HT1080 (cell line): ENCODE data around the gene LDHD. TPM values are rescaled to one million over a fixed set of nuclear protein-coding genes. Genes with fewer than 3 reads are reported as not detected.
"Not testable (repeated sequence)": the region's sequence is repeated elsewhere in the genome, so short reads cannot be mapped to it uniquely, and the experiment has no call there.

Experiments
- DNase-seq: peaks from one replicate; pipeline ENCODE4 v3.0.0-alpha.2; 2015; ENCODE audit warnings: low read depth
- total RNA-seq: library from RNA; depleted of rRNA; stranded (reverse); fragments of >200 nt; shearing (Covaris generic); gene quantifications from 2 replicates; pipeline ENCODE4 v1.2.3, GENCODE V29; 2014

Gene LDHD
- total RNA-seq, 1 experiment from 2014 or later, result not detected

DNA sequence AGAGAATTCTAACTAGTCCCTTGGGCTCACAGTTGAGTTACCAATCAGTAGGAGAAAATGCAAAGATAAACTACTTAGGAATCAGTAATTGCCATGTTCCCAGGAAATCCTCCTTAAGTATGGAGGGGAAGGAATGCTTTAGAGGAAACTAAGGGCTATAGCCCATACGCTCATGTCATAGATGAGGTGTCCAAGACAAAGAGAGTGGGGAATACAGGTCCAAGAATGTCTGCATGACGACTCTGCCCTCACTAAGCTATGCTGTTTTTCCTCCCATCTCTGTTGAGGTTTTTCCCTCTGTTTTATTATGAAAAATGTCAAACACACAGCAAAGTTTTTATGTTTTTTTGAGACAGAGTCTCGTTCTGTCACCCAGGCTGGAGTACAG, 16.0 kb downstream of the LDHD start:
- no peak for DNase-seq

GRCh38 chr16:75099738-75100602, 16.6 kb downstream of the LDHD start:
- DNase-seq, result peak; percentile 71

DNA sequence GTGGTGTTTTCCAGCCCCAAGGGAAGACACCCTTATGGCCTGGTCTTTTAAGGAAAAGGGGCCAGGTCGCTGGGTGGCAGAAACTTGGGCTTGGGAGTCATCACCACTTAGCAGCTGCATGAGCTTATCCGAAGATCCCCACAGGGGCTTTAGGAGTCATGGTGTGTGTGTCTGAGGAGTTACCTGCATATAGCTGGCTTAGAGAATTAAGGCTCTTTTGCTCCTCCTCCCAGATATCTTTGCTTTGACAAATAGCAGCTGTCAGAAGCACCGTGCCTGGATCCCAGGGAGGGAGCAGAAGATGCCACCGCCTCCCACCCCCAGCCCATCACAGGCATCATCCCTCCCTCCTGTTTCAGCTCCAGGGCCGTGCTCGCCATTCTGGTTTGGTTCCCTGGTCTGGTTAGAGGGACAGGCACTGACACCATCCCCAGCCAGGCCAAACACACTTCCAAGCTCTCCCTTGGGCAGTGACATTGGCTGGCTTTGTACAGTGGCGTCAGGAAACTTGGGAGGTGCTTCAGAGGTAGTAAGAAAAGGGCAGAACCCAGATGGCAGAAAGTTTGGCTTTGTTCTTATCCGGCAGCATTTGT, 17.4 kb downstream of the LDHD start:
- no peak for DNase-seq

DNA sequence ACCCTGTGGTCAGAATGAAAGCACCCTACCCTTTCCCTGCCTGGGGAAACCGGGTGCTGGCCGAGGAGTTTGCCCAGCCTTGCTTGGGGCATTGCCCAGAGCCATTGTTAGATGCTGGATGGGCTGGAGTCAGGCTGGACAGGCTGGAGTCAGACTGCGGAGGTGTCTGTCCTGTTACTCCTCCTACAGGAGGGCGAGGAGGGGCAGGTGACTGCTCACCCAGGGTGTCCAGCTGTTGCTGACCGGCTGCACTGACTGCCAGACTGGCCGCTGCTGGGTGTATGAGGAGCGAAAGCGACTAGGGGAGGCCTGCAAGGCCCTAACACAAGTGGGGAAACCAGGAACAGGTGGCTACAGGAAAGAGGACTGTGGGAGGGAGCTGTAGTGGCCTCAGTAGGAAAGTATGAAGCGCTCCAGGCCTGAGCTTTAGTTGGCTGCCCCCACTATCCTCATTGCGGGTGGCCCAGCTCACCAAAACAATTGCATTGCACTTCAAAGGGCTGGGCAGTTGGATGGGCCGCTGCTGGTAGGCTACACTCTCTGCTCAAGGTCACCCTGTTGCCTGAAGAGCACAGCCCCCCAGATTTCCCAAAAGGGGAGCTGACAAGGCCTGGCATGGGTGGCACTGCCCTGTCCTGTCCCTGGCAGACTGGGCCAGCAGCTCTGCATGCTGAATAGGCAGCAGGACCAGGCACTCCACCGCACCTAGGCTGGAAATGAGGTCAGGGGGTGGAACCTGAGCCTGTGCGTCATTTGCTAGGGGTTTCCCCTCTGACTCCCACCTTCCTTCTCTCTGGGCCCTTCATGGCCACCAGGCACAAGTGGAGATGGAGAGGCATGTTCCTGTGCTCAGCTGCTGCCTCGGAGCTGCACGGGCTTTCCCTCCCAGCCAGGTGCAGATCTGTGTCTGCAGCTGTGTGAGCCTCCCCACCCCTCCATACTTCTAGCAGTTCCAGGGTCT, 18.4 kb downstream of the LDHD start:
- DNase-seq, result no peak

GRCh38 chr16:75097191-75097761, 19.3 kb downstream of the LDHD start:
- no peak for DNase-seq

DNA sequence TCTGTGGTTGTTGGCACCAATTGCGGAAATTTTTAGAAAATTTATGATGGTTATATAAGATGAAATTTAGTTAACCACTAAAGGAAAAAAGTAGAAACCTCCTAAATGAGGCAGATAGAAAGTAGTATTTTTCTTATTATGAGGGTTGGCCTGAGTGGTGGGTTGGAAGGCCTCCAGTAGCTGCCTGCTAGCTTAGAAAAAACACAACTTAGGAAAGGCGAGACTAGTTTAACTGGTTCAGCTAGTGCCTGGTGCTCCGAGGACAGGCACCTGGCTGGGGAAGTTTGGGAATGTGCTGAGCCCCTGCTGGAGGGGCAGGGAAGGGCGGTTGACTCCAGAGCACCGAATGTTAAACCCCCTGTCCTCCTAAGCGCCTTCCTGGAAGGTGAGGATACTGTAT, 19.9 kb downstream of the LDHD start:
- no peak for DNase-seq

DNA sequence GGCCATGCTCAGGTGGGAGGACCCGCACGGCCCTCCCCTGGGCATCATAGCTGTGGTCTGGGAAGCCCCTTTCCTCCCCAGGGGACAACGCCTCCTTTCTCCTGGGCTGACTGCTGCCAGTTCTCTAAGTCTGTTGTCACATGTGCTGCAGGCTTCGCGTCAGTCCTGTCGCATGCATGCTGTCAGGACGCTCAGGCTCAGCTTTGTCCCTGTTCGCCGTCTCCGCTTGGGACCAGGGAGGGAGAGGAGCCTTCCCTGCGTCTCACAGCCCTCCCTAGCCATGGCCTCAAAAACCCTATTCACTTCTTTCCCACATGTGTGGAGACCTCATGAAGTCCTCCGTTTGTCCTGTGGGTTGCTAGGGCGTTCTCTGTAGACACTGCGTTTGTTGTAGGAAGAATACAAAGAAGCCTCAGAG, 21.4 kb downstream of the LDHD start:
- DNase-seq, result no peak

DNA sequence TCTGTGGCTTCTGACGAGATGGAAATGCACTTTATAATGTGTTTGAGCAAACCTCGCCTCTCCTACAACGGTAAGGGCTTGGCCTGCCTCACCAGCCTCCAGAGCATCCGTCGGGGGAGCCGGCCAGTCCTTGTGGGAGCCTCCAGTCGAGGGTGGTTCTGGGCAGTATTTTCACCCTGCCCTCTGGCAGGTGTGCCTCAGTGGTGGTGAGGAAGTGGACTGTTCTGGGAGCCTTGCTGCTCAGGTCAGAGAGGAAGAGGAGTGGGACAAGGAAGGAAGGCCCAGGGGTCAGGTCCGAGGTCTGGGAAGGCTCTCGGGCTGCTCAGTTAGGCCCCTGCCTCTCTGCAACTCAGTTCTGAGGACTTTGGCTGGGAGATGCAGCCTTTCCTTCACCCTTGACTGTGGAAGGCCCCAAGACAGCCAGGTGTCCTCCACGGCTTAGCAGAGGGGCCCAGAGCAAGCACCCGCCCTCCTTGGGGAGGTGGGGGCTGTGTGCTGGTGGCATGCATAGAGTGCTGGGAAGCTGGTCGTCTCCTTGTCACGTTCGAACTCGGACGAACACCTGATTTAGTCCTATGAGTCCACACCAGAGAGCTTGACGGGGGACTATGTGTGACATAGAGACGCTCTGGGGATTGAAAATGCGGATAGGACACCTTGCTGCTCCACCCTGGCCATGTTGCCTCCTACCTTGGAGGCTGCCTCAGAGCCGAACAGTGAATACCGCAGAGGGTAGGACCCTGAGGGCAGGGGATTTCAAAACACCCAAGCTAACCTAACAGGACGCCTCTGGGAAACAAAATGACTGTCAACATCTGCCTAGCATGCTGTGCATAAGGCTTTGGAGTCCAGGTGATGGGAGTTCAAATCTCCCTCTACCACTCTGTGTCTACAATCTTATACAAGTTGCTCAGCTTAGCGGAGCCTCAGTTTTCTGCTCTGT, 22.7 kb downstream of the LDHD start:
- no peak for DNase-seq

- DNase-seq, result no peak
Measured at GRCh38 chr16:75092777-75093176, 23.8 kb downstream of the LDHD start.

- not testable (repeated sequence) for DNase-seq
Measured at GRCh38 chr16:75091619-75092018, 25.0 kb downstream of the LDHD start.

GRCh38 chr16:75090899-75091298, 25.7 kb downstream of the LDHD start:
- DNase-seq, result not testable (repeated sequence)

DNA sequence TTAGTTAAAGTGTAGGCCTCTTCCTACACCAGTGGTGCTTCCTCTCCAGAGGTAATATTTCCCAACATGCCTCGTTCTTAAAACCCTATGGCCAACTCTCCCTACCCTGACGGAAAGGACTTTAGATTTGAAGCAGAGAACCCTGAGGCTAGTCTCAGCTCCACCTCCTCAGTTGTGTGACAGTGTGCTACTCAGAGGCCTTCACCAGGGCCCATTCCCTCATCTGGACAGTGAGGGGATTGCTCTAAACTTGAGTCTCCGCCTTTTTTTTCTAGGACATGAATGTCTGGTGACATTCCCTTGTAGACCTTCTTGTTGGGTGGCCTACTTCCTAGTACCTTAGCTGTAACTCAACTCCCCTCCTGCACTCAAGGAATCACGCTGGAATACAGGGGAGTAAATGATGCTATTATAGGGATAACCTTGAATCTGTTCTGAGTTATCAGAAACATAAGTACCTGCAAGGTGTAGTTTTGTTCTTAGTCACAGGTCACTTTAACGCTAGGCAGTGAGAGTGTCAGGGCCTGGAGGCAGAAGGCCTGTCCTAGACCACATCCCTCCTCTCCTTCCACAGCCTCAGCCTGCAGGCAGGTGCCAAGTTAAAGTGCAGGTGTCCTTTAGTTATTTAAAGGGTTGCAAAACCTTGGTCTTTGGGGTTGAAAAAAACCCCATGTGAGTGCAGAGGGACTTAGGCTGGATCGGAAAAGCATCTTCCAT, 26.9 kb downstream of the LDHD start:
- no peak for DNase-seq

DNA sequence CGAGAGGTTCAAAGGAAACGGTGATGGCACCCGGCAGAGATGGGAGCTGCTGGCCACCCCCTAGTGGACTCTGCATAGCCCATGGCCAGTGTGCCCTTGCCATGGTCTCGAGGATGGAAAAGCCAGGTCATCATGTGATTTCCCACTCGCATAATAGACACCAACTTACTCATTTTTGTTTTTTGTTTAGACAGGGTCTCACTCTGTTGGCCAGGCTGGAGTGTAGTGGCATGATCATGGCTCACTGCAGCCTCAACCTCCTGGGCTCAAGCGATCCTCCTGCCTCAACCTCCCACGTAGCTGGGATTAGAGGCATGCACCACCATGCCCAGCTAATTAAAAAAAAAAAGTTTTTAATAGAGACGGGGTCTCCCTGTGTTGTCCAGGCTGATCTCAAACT, 27.6 kb downstream of the LDHD start:
- no peak for DNase-seq

- no peak for DNase-seq
Measured at GRCh38 chr16:75088216-75088615, 28.4 kb downstream of the LDHD start.

GRCh38 chr16:75087375-75087979, 29.1 kb downstream of the LDHD start:
- DNase-seq, result no peak

DNA sequence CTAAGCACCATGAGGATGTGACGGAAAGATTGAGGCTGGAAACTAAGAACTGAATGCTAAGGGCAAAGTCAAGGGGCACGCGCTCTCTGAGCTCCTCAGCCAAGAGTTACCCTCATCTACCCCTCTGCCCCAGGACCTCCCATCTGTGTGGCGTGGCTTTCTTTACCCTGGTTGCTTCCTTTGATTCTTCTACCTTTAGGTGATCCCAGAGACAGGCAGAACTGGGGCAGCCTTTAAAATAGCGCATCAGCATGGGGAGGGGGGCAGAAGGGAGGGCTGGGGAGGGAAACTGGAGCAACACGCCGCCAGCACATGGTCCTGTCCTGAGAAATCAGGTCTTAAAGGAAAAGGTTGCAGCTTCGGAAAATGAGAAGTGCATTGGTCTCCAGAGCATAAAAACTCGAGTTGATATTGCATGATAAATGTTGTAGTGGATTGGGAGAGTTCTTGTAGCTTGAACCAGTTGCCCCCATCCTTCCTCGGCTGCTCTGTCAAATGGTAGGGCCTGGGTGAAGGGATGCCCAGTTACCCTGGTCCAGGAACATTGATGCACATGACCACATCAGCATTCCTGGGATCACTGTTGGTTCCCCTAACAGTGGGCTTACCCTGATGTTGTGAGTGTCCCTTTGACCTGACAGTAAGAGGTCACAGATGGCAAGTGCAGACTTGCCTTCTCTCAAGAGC, 29.7 kb downstream of the LDHD start:
- DNase-seq, result no peak

DNA sequence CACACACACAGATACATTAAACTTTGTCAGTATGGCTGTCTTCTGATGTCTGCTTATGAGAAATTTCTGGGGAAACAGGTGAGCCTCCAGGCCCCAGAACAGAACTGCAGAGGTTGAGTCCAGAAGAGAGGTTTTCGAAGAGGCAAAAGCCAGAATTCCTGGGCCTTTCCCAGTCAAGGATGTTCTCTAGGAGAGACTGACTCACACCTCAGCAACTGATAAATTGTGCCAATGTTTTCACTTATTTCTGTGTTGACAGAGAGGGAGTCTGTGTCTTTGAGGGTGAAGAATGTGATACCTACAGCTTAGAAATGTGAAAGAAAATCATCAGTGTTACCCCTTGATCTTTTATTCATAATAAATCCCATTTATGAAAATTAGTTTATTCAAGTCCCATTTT, 30.3 kb downstream of the LDHD start:
- no peak for DNase-seq

DNA sequence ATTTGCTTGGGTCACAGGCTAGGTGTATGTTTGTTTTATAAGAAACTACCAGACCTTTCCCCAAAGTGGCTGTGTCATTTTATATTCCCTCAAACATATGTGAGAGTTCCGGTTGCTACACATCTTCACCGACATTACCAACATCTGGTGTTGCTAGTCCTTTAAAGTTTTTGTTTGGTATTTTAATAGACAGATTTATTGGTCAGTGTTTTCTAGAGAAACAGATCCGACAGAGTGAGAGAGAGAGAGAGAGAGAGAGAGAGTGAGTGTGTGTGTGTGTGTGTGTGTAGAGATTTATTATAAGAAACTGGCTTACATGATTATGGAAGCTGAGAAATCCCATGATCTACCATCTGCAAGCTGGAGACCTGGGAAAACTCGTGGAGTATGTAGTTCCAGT, 31.0 kb downstream of the LDHD start:
- DNase-seq, result no peak

- no peak for DNase-seq
Measured at GRCh38 chr16:75083813-75084212, 32.8 kb downstream of the LDHD start.
